Esophagus squamous epithelium (tissue), 5 donors: ENCODE measurements around the gene CHTF8. TPM values are rescaled to one million over a fixed set of nuclear protein-coding genes. Genes with fewer than 3 reads are reported as not detected.

ENCODE experiments used
- DNase-seq: peaks from one replicate; lab custom pipeline; 2025; lab: John Stamatoyannopoulos, UW
- H3K27ac ChIP-seq, 4 donors: fragments of 200-600 bp; sonication (generic); one replicate each; pipeline ENCODE4 v1.5.1; 2016 to 2019; ENCODE audit warnings: mild to moderate bottlenecking in 1 of 4
- H3K27me3 ChIP-seq, 4 donors: fragments of 200-600 bp; sonication (generic); 1 replicate in 3 of 4; 2 replicates in 1 of 4; pipeline versions ENCODE4 v1.5.1 to v1.6.0; 2017 to 2021; ENCODE audit warnings: antibody characterized with exemption in 1 of 4
- H3K36me3 ChIP-seq, 3 donors: fragments of 200-600 bp; sonication (generic); one replicate each; pipeline ENCODE4 v1.5.1; 2016 to 2019
- H3K4me1 ChIP-seq, 3 donors: fragments of 200-600 bp; sonication (generic); one replicate each; pipeline ENCODE4 v1.5.1; 2017 to 2019
- H3K4me3 ChIP-seq, 4 donors: fragments of 200-600 bp; sonication (generic); 1 replicate in 3 of 4; 2 replicates in 1 of 4; pipeline ENCODE4 v1.5.1; 2016 to 2019; ENCODE audit warnings: mild to moderate bottlenecking in 2 of 4, moderate library complexity in 1 of 4
- H3K9me3 ChIP-seq, 3 donors: fragments of 200-600 bp; sonication (generic); one replicate each; pipeline ENCODE4 v1.5.1; 2016 to 2019
- CTCF ChIP-seq, 6 experiments: fragments of 450-650 bp in 4 of 6; fragments of 200-600 bp in 2 of 6; sonication (generic) in 2 of 6; IDR thresholded peaks; one replicate each; pipeline ENCODE4 v1.5.1; 2016 to 2019; ENCODE audit warnings: antibody characterized with exemption in 6 of 6, mild to moderate bottlenecking in 4 of 6, moderate library complexity in 4 of 6
- POLR2A ChIP-seq, 4 donors: fragments of 450-650 bp; IDR thresholded peaks; one replicate each; pipeline ENCODE4 v1.6.1; 2017; ENCODE audit warnings: antibody characterized with exemption in 4 of 4, mild to moderate bottlenecking in 4 of 4, moderate library complexity in 3 of 4
- WGBS, 2 donors: methylation state at CpG; one replicate each; pipeline ENCODE4 v1.1.5; 2018; 5-methylcytosine and 5-hydroxymethylcytosine counted together
- intact Hi-C: fragments of 100-400 bp; cut with DNase I; formaldehyde crosslinking; loops from one replicate; pipeline ENCODE4 v1.15.0; 2022
- total RNA-seq, 4 donors: library from RNA; depleted of rRNA; stranded (reverse); fragments of >200 nt; gene quantifications; one replicate each; pipeline ENCODE4 v1.1.0, GENCODE V29; 2016
- donor health status: DM: yes; HTN: yes; CAD: no.

The CHTF8 gene
- total RNA-seq, 4 donors from 2014 or later, result 51.2 to 83.4 (median 63.4) TPM

GRCh38 chr16:69166221-69166833, 33.9 kb upstream of the CHTF8 start:
- Histone ChIP-seq H3K36me3 (peaks cover 0 to 84% (median 20%) of the 10 kb centered on the region in 3 donors), H3K4me1 (peaks cover 0 to 17% (median 0%) of the 10 kb centered on the region in 3 donors), H3K27ac (peak overlapping the region in 1 of 4 donors; percentile 11), H3K4me3 (no peak overlapping the region), H3K9me3 (no peaks in the 10 kb centered on the region), H3K27me3 (no peaks in the 10 kb centered on the region)
- DNase-seq, result no peak
- TF ChIP-seq POLR2A (IDR thresholded peaks at IDR 0.05) (no peak), CTCF (IDR thresholded peaks at IDR 0.05) (no peak)
- intact Hi-C loops, result no loop called here
- 51 to 59% methylated on average over 6 to 8 of the region's 8 CpGs for WGBS, 2 donors

- H3K27ac ChIP-seq, result no peak overlapping the region
- WGBS, 2 donors, result 91% methylated on average over 6 of the region's 6 CpGs
- H3K9me3 ChIP-seq, result no peaks in the 10 kb centered on the region
- peaks cover 0 to 10% (median 0%) of the 10 kb centered on the region in 3 donors for H3K4me1 ChIP-seq
- no peak for DNase-seq
- intact Hi-C loops, result no loop called here
- H3K36me3 ChIP-seq, result peaks cover 0 to 92% (median 22%) of the 10 kb centered on the region in 3 donors
- no peak overlapping the region for H3K4me3 ChIP-seq
- H3K27me3 ChIP-seq, result no peaks in the 10 kb centered on the region
- TF ChIP-seq CTCF (IDR thresholded peaks at IDR 0.05) (no peak), POLR2A (IDR thresholded peaks at IDR 0.05) (no peak)
These were observed 33.2 kb upstream of the CHTF8 start for GRCh38 chr16:69165584-69165983.

- H3K27ac ChIP-seq, result no peak overlapping the region
- H3K9me3 ChIP-seq, result no peaks in the 10 kb centered on the region
- H3K4me1 ChIP-seq, result no peaks in the 10 kb centered on the region
- WGBS, 2 donors, result 100% methylated on average over 1 of the region's 1 CpG
- H3K4me3 ChIP-seq, result no peak overlapping the region
- H3K27me3 ChIP-seq, result no peaks in the 10 kb centered on the region
- DNase-seq, result no peak
- intact Hi-C loops, result no loop called here
- H3K36me3 ChIP-seq, result peaks cover 6 to 100% (median 38%) of the 10 kb centered on the region in 3 donors
- no peak for TF ChIP-seq CTCF (IDR thresholded peaks at IDR 0.05)
These were observed 27.8 kb upstream of the CHTF8 start for GRCh38 chr16:69160192-69160591.

GRCh38 chr16:69157196-69157595, 24.8 kb upstream of the CHTF8 start:
- H3K36me3 ChIP-seq, result peaks cover 8 to 100% (median 49%) of the 10 kb centered on the region in 3 donors
- WGBS, 2 donors, result 77 to 83% methylated on average over 3 of the region's 3 CpGs
- H3K27ac ChIP-seq, result no peak overlapping the region

More at GRCh38 chr16:69157196-69157595, 24.8 kb upstream of the CHTF8 start:
- Histone ChIP-seq H3K4me1 (no peaks in the 10 kb centered on the region), H3K27me3 (no peaks in the 10 kb centered on the region), H3K9me3 (no peaks in the 10 kb centered on the region), H3K4me3 (no peak overlapping the region)
- intact Hi-C loops, result no loop called here
- no peak for DNase-seq
- TF ChIP-seq CTCF (IDR thresholded peaks at IDR 0.05) (no peak), POLR2A (IDR thresholded peaks at IDR 0.05) (no peak)
